Muscle of leg (tissue), 11 donors: ENCODE measurements around the gene ALDH7A1. TPM values are rescaled to one million over a fixed set of nuclear protein-coding genes. Genes with fewer than 3 reads are reported as not detected.
"Not testable (repeated sequence)": the region's sequence is repeated elsewhere in the genome, so short reads cannot be mapped to it uniquely, and the experiment has no call there.

Experiments
- DNase-seq: peaks from one replicate; pipeline ENCODE4 v3.0.0; 2013
- H3K27ac ChIP-seq: one replicate; pipeline ENCODE4 v1.5.1; 2013; ENCODE audit warnings: mild to moderate bottlenecking, low read length, control low read depth
- H3K27me3 ChIP-seq: one replicate; pipeline ENCODE4 v1.6.1; 2013; ENCODE audit warnings: low read length; ENCODE audit not compliant: control insufficient read depth, insufficient read depth
- H3K36me3 ChIP-seq: one replicate; pipeline ENCODE4 v1.6.1; 2013; ENCODE audit warnings: low read length; ENCODE audit not compliant: control insufficient read depth, insufficient read depth
- H3K4me1 ChIP-seq: one replicate; pipeline ENCODE4 v1.6.1; 2013; ENCODE audit warnings: low read length; ENCODE audit not compliant: control insufficient read depth, insufficient read depth
- H3K4me3 ChIP-seq: one replicate; pipeline ENCODE4 v1.5.1; 2013; ENCODE audit warnings: low read length, control low read depth
- H3K9me3 ChIP-seq: replicated peaks from 2 replicates; pipeline ENCODE4 v1.6.1; 2013; ENCODE audit warnings: low read depth, low read length; ENCODE audit not compliant: control insufficient read depth
- WGBS: methylation state at CpG from one replicate; pipeline ENCODE4 v1.1.5; 2013; ENCODE audit warnings: missing lambda C conversion rate; ENCODE audit not compliant: insufficient coverage; 5-methylcytosine and 5-hydroxymethylcytosine counted together
- polyA plus RNA-seq, 8 donors: library from polyadenylated mRNA; unstranded; fragments of 120-200 nt; gene quantifications; one replicate each; pipeline versions ENCODE4 v1.2.1 to v1.2.3, GENCODE V29; 2013; ENCODE audit warnings: inconsistent platforms in 1 of 8, low replicate concordance in 1 of 8; ENCODE audit not compliant: insufficient read length in 8 of 8, insufficient read depth in 1 of 8
- total RNA-seq: library from RNA; stranded (reverse); fragments of 120-200 nt; gene quantifications from one replicate; pipeline ENCODE4 v1.2.4, GENCODE V29; 2013

The ALDH7A1 gene
- total and polyA plus RNA-seq, 9 donors, result 22.7 to 65.1 (median 53.9) TPM

- Histone ChIP-seq H3K9me3 (no peaks in the 10 kb centered on the region), H3K27ac (no peak overlapping the region), H3K27me3 (no peaks in the 10 kb centered on the region), H3K4me1 (no peaks in the 10 kb centered on the region), H3K4me3 (no peak overlapping the region), H3K36me3 (peaks cover 57% of the 10 kb centered on the region)
- no peak for DNase-seq
- 100% methylated on average over 1 of the region's 5 CpGs for WGBS
These were observed 18.0 kb downstream of the ALDH7A1 start for GRCh38 chr5:126576974-126577373.

GRCh38 chr5:126575644-126576043 lies 19.4 kb downstream of the ALDH7A1 start:
- Histone ChIP-seq H3K27ac (no peak overlapping the region), H3K36me3 (peaks cover 47% of the 10 kb centered on the region), H3K9me3 (no peaks in the 10 kb centered on the region), H3K27me3 (no peaks in the 10 kb centered on the region), H3K4me3 (no peak overlapping the region), H3K4me1 (no peaks in the 10 kb centered on the region)
- DNase-seq, result no peak
- 100% methylated on average over 2 of the region's 10 CpGs for WGBS

GRCh38 chr5:126568206-126568755 lies 26.7 kb downstream of the ALDH7A1 start:
- no peak for DNase-seq
- Histone ChIP-seq H3K27ac (no peak overlapping the region), H3K9me3 (no peaks in the 10 kb centered on the region), H3K27me3 (no peaks in the 10 kb centered on the region), H3K4me1 (no peaks in the 10 kb centered on the region), H3K36me3 (peaks cover 36% of the 10 kb centered on the region), H3K4me3 (no peak overlapping the region)
- no CpG with 5 or more reads among the region's 4 CpGs for WGBS

- H3K4me1 ChIP-seq, result no peaks in the 10 kb centered on the region
These were observed 32.2 kb downstream of the ALDH7A1 start for GRCh38 chr5:126562823-126563222.

GRCh38 chr5:126561908-126562307 lies 33.1 kb downstream of the ALDH7A1 start:
- H3K9me3 ChIP-seq, result no peaks in the 10 kb centered on the region
- no peak for DNase-seq
- no peaks in the 10 kb centered on the region for H3K4me1 ChIP-seq
- no peaks in the 10 kb centered on the region for H3K27me3 ChIP-seq
- no peak overlapping the region for H3K4me3 ChIP-seq
- no peak overlapping the region for H3K27ac ChIP-seq
- peaks cover 27% of the 10 kb centered on the region for H3K36me3 ChIP-seq
- WGBS, result no CpG with 5 or more reads among the region's 1 CpG

More at GRCh38 chr5:126562823-126563222, 32.2 kb downstream of the ALDH7A1 start:
- peaks cover 27% of the 10 kb centered on the region for H3K36me3 ChIP-seq
- DNase-seq, result no peak
- no CpG with 5 or more reads among the region's 2 CpGs for WGBS
- H3K4me3 ChIP-seq, result no peak overlapping the region
- no peak overlapping the region for H3K27ac ChIP-seq
- no peaks in the 10 kb centered on the region for H3K27me3 ChIP-seq
- H3K9me3 ChIP-seq, result no peaks in the 10 kb centered on the region

GRCh38 chr5:126555101-126555500 lies 39.9 kb downstream of the ALDH7A1 start:
- H3K36me3 ChIP-seq, result peaks cover 54% of the 10 kb centered on the region

GRCh38 chr5:126552614-126553013 lies 42.4 kb downstream of the ALDH7A1 start:
- no peak for DNase-seq
- Histone ChIP-seq H3K27me3 (no peaks in the 10 kb centered on the region), H3K27ac (no peak overlapping the region), H3K36me3 (peaks cover 52% of the 10 kb centered on the region), H3K4me1 (no peaks in the 10 kb centered on the region), H3K4me3 (no peak overlapping the region), H3K9me3 (no peaks in the 10 kb centered on the region)
- 100% methylated on average over 1 of the region's 2 CpGs for WGBS

More at GRCh38 chr5:126555101-126555500, 39.9 kb downstream of the ALDH7A1 start:
- not testable (repeated sequence) for H3K9me3 ChIP-seq, H3K27ac ChIP-seq, DNase-seq, H3K4me3 ChIP-seq, H3K27me3 ChIP-seq, H3K4me1 ChIP-seq
- 92% methylated on average over 9 of the region's 9 CpGs for WGBS

- Histone ChIP-seq H3K27ac (no peak overlapping the region), H3K27me3 (no peaks in the 10 kb centered on the region), H3K36me3 (peaks cover 28% of the 10 kb centered on the region), H3K4me3 (no peak overlapping the region), H3K4me1 (no peaks in the 10 kb centered on the region), H3K9me3 (no peaks in the 10 kb centered on the region)
- DNase-seq, result no peak
- 82% methylated on average over 7 of the region's 12 CpGs for WGBS
These were observed 50.8 kb downstream of the ALDH7A1 start for GRCh38 chr5:126544087-126544740.

GRCh38 chr5:126543660-126544059 lies 51.4 kb downstream of the ALDH7A1 start:
- no CpG with 5 or more reads among the region's 2 CpGs for WGBS
- DNase-seq, result no peak

GRCh38 chr5:126543009-126543408 lies 52.0 kb downstream of the ALDH7A1 start:
- no CpG with 5 or more reads among the region's 1 CpG for WGBS
- Histone ChIP-seq H3K4me3 (no peak overlapping the region), H3K36me3 (peaks cover 19% of the 10 kb centered on the region), H3K27ac (no peak overlapping the region), H3K9me3 (no peaks in the 10 kb centered on the region), H3K4me1 (peaks cover 3% of the 10 kb centered on the region), H3K27me3 (no peaks in the 10 kb centered on the region)
- no peak for DNase-seq

More at GRCh38 chr5:126543660-126544059, 51.4 kb downstream of the ALDH7A1 start:
- Histone ChIP-seq H3K9me3 (no peaks in the 10 kb centered on the region), H3K4me1 (peaks cover 3% of the 10 kb centered on the region), H3K36me3 (peaks cover 25% of the 10 kb centered on the region), H3K4me3 (no peak overlapping the region), H3K27me3 (no peaks in the 10 kb centered on the region), H3K27ac (no peak overlapping the region)
